Liver (tissue), 9 donors: Measurements from ENCODE around the gene CDH4. TPM values are rescaled to one million over a fixed set of nuclear protein-coding genes. Genes with fewer than 3 reads are reported as not detected.

Experiments used
- DNase-seq: peaks from one replicate; pipeline ENCODE4 v3.0.0-alpha.2; 2017; ENCODE audit warnings: low spot score
- H3K27ac ChIP-seq, 2 donors: one replicate each; pipeline ENCODE4 v1.7.0; 2013; ENCODE audit warnings: inconsistent platforms in 2 of 2, low read length in 2 of 2, control low read depth in 1 of 2, low read depth in 1 of 2, mild to moderate bottlenecking in 1 of 2
- H3K27me3 ChIP-seq, 4 donors: one replicate each; pipeline versions ENCODE4 v1.6.1 to v1.7.0; 2013; ENCODE audit warnings: low read length in 3 of 4, inconsistent platforms in 1 of 4, mild to moderate bottlenecking in 1 of 4, moderate library complexity in 1 of 4; ENCODE audit not compliant: control insufficient read depth in 4 of 4, insufficient read depth in 4 of 4
- H3K36me3 ChIP-seq, 4 donors: one replicate each; pipeline versions ENCODE4 v1.6.1 to v1.7.0; 2013; ENCODE audit warnings: low read length in 3 of 4, mild to moderate bottlenecking in 3 of 4, low read depth in 1 of 4, moderate library complexity in 1 of 4; ENCODE audit not compliant: control insufficient read depth in 4 of 4, insufficient read depth in 3 of 4
- H3K4me1 ChIP-seq, 4 donors: one replicate each; pipeline versions ENCODE4 v1.6.1 to v1.7.0; 2013; ENCODE audit warnings: low read length in 3 of 4, mild to moderate bottlenecking in 3 of 4, moderate library complexity in 1 of 4; ENCODE audit not compliant: control insufficient read depth in 4 of 4, insufficient read depth in 4 of 4
- H3K4me3 ChIP-seq, 3 donors: one replicate each; pipeline versions ENCODE4 v1.6.1 to v1.7.0; 2013; ENCODE audit warnings: low read length in 3 of 3, control low read depth in 1 of 3, low read depth in 1 of 3, mild to moderate bottlenecking in 1 of 3
- H3K9ac ChIP-seq, 2 donors: one replicate each; pipeline ENCODE4 v1.7.0; 2013; ENCODE audit warnings: low read length in 2 of 2, mild to moderate bottlenecking in 2 of 2, moderate library complexity in 2 of 2, control low read depth in 1 of 2, low read depth in 1 of 2
- H3K9me3 ChIP-seq, 4 donors: one replicate each; pipeline versions ENCODE4 v1.6.1 to v1.7.0; 2013; ENCODE audit warnings: low read length in 3 of 4; ENCODE audit not compliant: control insufficient read depth in 4 of 4
- EGR1 ChIP-seq, 2 donors: IDR thresholded peaks; 2 replicates each; pipeline ENCODE4 v1.6.1; 2016 to 2018; ENCODE audit warnings: antibody characterized with exemption in 2 of 2, low read depth in 2 of 2
- FOXA1 ChIP-seq: IDR thresholded peaks from 2 replicates; pipeline ENCODE4 v1.6.1; 2016; ENCODE audit warnings: antibody characterized with exemption
- FOXA2 ChIP-seq: IDR thresholded peaks from 2 replicates; pipeline ENCODE4 v1.6.1; 2016; ENCODE audit warnings: antibody characterized with exemption
- GABPA ChIP-seq, 2 donors: IDR thresholded peaks in 1 of 2; conservative IDR thresholded peaks in 1 of 2; 2 replicates each; pipeline ENCODE4 v1.6.1; 2016; ENCODE audit warnings: antibody characterized with exemption in 2 of 2, mild to moderate bottlenecking in 1 of 2, moderate library complexity in 1 of 2
- HNF4A ChIP-seq, 2 donors: conservative IDR thresholded peaks; 2 replicates each; pipeline ENCODE4 v1.6.1; 2016; ENCODE audit warnings: antibody characterized with exemption in 2 of 2, mild to moderate bottlenecking in 2 of 2
- HNF4G ChIP-seq: IDR thresholded peaks from 2 replicates; pipeline ENCODE4 v1.6.1; 2016; ENCODE audit warnings: antibody characterized with exemption
- JUND ChIP-seq, 2 donors: IDR thresholded peaks; 2 replicates each; pipeline ENCODE4 v1.6.1; 2016; ENCODE audit warnings: antibody characterized with exemption in 2 of 2
- MAX ChIP-seq: IDR thresholded peaks from 2 replicates; pipeline ENCODE4 v1.6.1; 2016; ENCODE audit warnings: antibody characterized with exemption
- NR2F2 ChIP-seq: IDR thresholded peaks from 2 replicates; pipeline ENCODE4 v1.6.1; 2016; ENCODE audit warnings: antibody characterized with exemption
- RAD21 ChIP-seq, 2 donors: IDR thresholded peaks; 2 replicates each; pipeline ENCODE4 v1.6.1; 2016; ENCODE audit warnings: antibody characterized with exemption in 2 of 2, mild to moderate bottlenecking in 2 of 2
- RXRA ChIP-seq, 2 donors: IDR thresholded peaks; 2 replicates each; pipeline ENCODE4 v1.6.1; 2017 to 2018; ENCODE audit warnings: antibody characterized with exemption in 2 of 2, mild to moderate bottlenecking in 1 of 2
- SP1 ChIP-seq: IDR thresholded peaks from 2 replicates; pipeline ENCODE4 v1.6.1; 2018; ENCODE audit warnings: antibody characterized with exemption, mild to moderate bottlenecking
- TAF1 ChIP-seq: conservative IDR thresholded peaks from 2 replicates; pipeline ENCODE4 v1.6.1; 2016; ENCODE audit warnings: antibody characterized with exemption, mild to moderate bottlenecking
- YY1 ChIP-seq: IDR thresholded peaks from 2 replicates; pipeline ENCODE4 v1.6.1; 2016; ENCODE audit warnings: antibody characterized with exemption, mild to moderate bottlenecking
- WGBS: extraction: QIAGEN DNeasy Blood & Tissue Kit; methylation state at CpG from one replicate; pipeline ENCODE4 v1.1.7; 2013; 5-methylcytosine and 5-hydroxymethylcytosine counted together
- polyA plus RNA-seq, 2 donors: library from polyadenylated mRNA; stranded (reverse) in 1 of 2; unstranded in 1 of 2; fragments of 200-250 nt in 1 of 2; fragments of >200 nt in 1 of 2; fragmentation: Nextera tagmentation in 1 of 2; extraction: Ambion mirVana in 1 of 2; gene quantifications; one replicate each; pipeline versions ENCODE4 v1.2.1 to v1.2.3, GENCODE V29; 2013 to 2015
- total RNA-seq, 2 donors: library from RNA; depleted of rRNA; stranded (reverse); fragments of >200 nt; gene quantifications; one replicate each; pipeline ENCODE4 v1.2.3, GENCODE V29; 2014
- TF ChIP-seq, protein P1 (sequence below): IDR thresholded peaks from 2 replicates; pipeline ENCODE4 v1.6.1; 2016; ENCODE audit warnings: antibody characterized with exemption
- TF ChIP-seq, protein P2 (sequence below): IDR thresholded peaks from 2 replicates; pipeline ENCODE4 v1.6.1; 2016; ENCODE audit warnings: antibody characterized with exemption
- TF ChIP-seq, protein P3 (sequence below): IDR thresholded peaks from 2 replicates; pipeline ENCODE4 v1.6.1; 2016; ENCODE audit warnings: antibody characterized with exemption, mild to moderate bottlenecking
- TF ChIP-seq, protein P4 (sequence below): fragments of 150-350 bp; IDR thresholded peaks from 2 replicates; pipeline ENCODE4 v1.5.1; 2017; ENCODE audit warnings: improper control_type of control experiment, low read depth, low read length; ENCODE audit not compliant: missing input control
- donor health status: healthy.
- donor health status: healthy.
- donor health status: healthy.
- donor health status: healthy.
- donor health status: healthy.

Gene CDH4
- total and polyA plus RNA-seq, 4 donors: 0.03 to 0.25 (median 0.19) TPM; not detected in 1

GRCh38 chr20:61960836-61961235 lies 708.8 kb downstream of the CDH4 start:
- TF ChIP-seq GABPA (IDR thresholded peaks at IDR 0.05 in 1 of 2, conservative IDR thresholded peaks at IDR 0.05 in 1 of 2): no peak
- 97% methylated on average over 12 of the region's 12 CpGs for WGBS
- Histone ChIP-seq H3K36me3 (no peaks in the 10 kb centered on the region), H3K27me3 (no peaks in the 10 kb centered on the region), H3K4me3 (no peak overlapping the region), H3K9ac (no peak overlapping the region), H3K4me1 (no peaks in the 10 kb centered on the region), H3K9me3 (no peaks in the 10 kb centered on the region), H3K27ac (no peak overlapping the region)
- DNase-seq: no peak

GRCh38 chr20:61963149-61963548 lies 711.1 kb downstream of the CDH4 start:
- H3K9ac ChIP-seq: no peak overlapping the region
- H3K27me3 ChIP-seq: no peaks in the 10 kb centered on the region
- no peaks in the 10 kb centered on the region for H3K4me1 ChIP-seq
- no peaks in the 10 kb centered on the region for H3K9me3 ChIP-seq
- H3K36me3 ChIP-seq: no peaks in the 10 kb centered on the region
- no peak overlapping the region for H3K4me3 ChIP-seq
- TF ChIP-seq SP1 (no peak), TAF1 (no peak), EGR1 (IDR thresholded peaks at IDR 0.05; ENCODE audit: low read depth in 2 of 2) (no peak), HNF4A (conservative IDR thresholded peaks at IDR 0.05) (no peak), FOXA1 (no peak), HNF4G (no peak), MAX (no peak), NR2F2 (no peak), RXRA (IDR thresholded peaks at IDR 0.05) (no peak), GABPA (IDR thresholded peaks at IDR 0.05 in 1 of 2, conservative IDR thresholded peaks at IDR 0.05 in 1 of 2) (no peak), YY1 (no peak), JUND (IDR thresholded peaks at IDR 0.05) (no peak), FOXA2 (no peak), RAD21 (IDR thresholded peaks at IDR 0.05) (no peak)
- TF ChIP-seq, protein P1, sequence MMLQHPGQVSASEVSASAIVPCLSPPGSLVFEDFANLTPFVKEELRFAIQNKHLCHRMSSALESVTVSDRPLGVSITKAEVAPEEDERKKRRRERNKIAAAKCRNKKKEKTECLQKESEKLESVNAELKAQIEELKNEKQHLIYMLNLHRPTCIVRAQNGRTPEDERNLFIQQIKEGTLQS: no peak
- TF ChIP-seq, protein P2, sequence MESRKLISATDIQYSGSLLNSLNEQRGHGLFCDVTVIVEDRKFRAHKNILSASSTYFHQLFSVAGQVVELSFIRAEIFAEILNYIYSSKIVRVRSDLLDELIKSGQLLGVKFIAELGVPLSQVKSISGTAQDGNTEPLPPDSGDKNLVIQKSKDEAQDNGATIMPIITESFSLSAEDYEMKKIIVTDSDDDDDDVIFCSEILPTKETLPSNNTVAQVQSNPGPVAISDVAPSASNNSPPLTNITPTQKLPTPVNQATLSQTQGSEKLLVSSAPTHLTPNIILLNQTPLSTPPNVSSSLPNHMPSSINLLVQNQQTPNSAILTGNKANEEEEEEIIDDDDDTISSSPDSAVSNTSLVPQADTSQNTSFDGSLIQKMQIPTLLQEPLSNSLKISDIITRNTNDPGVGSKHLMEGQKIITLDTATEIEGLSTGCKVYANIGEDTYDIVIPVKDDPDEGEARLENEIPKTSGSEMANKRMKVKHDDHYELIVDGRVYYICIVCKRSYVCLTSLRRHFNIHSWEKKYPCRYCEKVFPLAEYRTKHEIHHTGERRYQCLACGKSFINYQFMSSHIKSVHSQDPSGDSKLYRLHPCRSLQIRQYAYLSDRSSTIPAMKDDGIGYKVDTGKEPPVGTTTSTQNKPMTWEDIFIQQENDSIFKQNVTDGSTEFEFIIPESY: no peak
- TF ChIP-seq, protein P3, sequence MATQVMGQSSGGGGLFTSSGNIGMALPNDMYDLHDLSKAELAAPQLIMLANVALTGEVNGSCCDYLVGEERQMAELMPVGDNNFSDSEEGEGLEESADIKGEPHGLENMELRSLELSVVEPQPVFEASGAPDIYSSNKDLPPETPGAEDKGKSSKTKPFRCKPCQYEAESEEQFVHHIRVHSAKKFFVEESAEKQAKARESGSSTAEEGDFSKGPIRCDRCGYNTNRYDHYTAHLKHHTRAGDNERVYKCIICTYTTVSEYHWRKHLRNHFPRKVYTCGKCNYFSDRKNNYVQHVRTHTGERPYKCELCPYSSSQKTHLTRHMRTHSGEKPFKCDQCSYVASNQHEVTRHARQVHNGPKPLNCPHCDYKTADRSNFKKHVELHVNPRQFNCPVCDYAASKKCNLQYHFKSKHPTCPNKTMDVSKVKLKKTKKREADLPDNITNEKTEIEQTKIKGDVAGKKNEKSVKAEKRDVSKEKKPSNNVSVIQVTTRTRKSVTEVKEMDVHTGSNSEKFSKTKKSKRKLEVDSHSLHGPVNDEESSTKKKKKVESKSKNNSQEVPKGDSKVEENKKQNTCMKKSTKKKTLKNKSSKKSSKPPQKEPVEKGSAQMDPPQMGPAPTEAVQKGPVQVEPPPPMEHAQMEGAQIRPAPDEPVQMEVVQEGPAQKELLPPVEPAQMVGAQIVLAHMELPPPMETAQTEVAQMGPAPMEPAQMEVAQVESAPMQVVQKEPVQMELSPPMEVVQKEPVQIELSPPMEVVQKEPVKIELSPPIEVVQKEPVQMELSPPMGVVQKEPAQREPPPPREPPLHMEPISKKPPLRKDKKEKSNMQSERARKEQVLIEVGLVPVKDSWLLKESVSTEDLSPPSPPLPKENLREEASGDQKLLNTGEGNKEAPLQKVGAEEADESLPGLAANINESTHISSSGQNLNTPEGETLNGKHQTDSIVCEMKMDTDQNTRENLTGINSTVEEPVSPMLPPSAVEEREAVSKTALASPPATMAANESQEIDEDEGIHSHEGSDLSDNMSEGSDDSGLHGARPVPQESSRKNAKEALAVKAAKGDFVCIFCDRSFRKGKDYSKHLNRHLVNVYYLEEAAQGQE: no peak
- TF ChIP-seq, protein P4, sequence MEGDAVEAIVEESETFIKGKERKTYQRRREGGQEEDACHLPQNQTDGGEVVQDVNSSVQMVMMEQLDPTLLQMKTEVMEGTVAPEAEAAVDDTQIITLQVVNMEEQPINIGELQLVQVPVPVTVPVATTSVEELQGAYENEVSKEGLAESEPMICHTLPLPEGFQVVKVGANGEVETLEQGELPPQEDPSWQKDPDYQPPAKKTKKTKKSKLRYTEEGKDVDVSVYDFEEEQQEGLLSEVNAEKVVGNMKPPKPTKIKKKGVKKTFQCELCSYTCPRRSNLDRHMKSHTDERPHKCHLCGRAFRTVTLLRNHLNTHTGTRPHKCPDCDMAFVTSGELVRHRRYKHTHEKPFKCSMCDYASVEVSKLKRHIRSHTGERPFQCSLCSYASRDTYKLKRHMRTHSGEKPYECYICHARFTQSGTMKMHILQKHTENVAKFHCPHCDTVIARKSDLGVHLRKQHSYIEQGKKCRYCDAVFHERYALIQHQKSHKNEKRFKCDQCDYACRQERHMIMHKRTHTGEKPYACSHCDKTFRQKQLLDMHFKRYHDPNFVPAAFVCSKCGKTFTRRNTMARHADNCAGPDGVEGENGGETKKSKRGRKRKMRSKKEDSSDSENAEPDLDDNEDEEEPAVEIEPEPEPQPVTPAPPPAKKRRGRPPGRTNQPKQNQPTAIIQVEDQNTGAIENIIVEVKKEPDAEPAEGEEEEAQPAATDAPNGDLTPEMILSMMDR: no peak
- 82% methylated on average over 9 of the region's 9 CpGs for WGBS
- DNase-seq: no peak
- no peak overlapping the region for H3K27ac ChIP-seq
